Stimulated activated CD4-positive, alpha-beta T cell treated with anti-CD3 and anti-CD28 coated beads, Interleukin-15, amount 100 ng/mL, for 24 hours (primary cell): Measurements from ENCODE around the gene ZBED6.
"Not testable (repeated sequence)": the region's sequence is repeated elsewhere in the genome, so short reads cannot be mapped to it uniquely, and the experiment has no call there.

Experiments used
- DNase-seq: peaks from one replicate; pipeline ENCODE4 v3.0.0-alpha.2; 2020

ZBED6 gene

DNA sequence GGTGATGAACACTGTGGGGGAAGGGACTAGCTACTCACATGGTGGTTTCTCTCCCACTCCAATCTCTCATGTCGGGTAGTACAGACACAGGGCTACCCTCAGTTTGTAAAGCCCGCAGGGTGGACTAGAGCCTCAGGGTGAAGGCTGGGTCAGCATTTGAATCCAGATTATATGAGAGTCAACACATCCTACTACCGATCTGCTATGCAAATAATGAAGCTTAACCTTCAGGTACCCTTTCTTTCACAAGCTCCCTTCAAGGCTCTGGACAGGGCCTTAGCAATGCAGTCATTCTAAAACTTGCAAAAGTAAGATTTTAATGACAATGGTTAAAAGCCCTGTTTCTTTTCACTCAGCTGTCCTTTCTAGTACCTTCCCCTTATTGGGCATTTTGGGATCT lies 5.5 kb upstream of the ZBED6 start:
- no peak for DNase-seq

DNA sequence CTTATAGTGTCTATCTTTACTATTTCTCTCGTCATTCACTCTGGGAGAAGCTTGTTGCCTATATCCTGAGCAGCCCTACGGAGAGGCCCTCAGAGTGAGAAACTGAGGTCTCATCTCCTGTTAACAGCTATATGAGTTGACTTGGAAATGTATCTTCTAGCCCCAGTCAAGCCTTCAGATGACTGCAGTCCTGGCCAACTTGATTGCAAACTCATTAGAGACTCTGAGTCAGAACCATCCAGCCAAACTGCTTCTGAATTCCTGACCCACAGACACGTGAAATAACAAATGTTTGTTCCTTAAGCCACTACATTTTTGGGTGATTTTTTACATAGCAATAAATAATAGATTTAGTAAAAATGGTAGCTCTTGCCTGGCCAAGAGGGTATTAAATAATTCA lies 3.9 kb upstream of the ZBED6 start:
- no peak for DNase-seq

GRCh38 chr1:203792486-203792885 lies 2.9 kb upstream of the ZBED6 start:
- no peak for DNase-seq

DNA sequence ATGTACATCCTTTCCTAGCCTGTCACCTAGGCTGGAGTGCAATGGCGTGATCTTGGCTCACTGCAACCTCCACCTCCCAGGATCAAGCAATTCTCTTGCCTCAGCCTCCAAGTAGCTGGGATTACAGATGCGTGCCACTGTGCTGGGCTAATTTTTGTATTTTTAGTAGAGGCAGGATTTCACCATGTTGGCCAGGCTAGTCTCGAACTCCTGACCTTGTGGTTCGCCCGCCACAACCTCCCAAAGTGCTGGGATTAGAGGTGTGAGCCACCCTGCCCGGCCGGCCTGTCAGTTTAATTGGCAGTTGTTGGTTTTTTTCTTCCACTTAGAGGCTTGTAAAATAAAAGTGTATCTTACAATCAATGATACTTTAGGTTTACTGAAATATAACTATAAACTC lies 1.9 kb upstream of the ZBED6 start:
- DNase-seq = not testable (repeated sequence)

DNA sequence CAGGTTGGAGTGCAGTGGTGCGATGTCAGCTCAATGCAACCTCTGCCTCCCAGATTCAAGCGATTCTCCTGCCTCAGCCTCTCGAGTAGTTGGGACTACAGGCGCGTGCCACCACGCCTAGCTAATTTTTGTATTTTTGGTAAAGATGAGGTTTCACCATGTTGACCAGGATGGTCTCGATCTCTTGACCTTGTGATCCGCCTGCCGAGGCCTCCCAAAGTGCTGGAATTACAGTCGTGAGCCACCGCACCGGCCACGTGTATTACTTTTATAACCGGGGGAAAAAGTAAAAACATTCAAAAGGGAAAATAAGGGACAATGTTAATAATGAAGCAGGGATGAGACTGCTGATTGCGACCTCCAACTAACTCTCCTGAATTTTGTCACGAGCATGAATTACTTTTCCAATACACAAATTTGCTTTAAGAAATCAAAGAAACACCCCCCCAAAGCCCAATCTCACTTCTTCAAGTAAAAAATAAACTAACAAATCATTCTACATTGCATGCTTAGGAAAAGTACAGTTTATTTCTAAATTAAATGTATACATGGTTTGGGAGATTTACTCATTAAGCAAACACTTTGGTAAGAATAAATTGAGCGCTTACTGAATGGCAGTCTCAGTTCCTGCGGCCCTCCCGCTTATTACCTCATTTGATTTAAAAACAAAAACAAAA lies 521 bp upstream of the ZBED6 start:
- no peak for DNase-seq

DNA sequence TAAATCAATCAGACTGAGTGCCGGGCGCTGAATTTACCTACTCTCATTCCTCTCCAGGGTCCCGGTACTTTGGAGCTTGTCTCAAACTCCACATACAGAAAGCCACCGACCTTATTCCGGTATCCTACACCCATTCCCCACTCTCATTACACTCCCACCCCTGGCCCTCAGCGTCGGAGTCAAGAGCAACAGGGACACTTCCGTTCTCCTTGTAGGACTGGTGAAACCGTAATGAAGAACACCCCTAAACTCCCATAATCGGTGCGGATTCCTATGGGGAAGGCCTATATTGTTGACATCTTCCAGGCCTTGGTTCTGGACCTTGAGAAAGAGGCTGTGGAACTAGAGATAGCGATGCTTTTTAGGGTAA lies 798 bp downstream of the ZBED6 start:
- DNase-seq = peak; percentile 50

DNA sequence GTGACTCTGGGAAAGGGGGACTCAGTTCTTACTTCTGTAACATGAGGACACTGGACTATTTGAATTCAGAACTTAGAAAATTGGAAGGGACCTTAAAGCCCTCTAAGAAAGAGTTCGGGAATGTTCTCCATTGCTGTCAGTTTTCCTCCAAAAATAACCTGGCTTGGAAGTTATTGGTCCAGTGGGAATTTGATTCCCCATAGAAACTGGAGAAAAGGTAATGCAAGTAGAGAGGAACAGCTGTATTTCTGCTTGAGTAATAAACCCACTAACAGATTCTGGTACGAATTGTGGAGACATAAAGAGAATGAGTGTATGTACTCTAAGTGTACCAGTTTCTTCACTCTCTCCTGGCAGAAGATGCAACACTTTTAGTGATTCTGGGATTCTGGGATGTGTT lies 1.8 kb downstream of the ZBED6 start:
- DNase-seq = no peak

- no peak for DNase-seq
Measured at GRCh38 chr1:203797948-203798655, 2.7 kb downstream of the ZBED6 start.

DNA sequence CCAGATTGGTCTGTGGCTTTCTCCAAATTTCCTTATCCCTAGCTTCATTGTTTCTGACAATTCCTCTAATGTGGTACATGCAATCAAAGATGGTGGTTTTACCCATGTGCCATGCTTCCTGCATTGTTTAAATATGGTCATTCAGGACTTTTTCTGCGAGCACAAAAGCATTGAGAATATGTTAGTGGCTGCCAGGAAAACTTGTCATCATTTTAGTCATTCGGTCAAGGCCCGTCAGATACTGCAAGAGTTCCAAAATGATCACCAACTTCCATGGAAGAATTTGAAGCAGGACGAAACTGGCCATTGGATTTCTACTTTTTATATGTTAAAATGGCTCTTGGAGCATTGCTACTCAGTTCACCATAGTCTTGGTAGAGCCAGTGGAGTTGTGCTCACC lies 3.7 kb downstream of the ZBED6 start:
- DNase-seq = no peak

GRCh38 chr1:203799971-203800370 lies 4.5 kb downstream of the ZBED6 start:
- no peak for DNase-seq

DNA sequence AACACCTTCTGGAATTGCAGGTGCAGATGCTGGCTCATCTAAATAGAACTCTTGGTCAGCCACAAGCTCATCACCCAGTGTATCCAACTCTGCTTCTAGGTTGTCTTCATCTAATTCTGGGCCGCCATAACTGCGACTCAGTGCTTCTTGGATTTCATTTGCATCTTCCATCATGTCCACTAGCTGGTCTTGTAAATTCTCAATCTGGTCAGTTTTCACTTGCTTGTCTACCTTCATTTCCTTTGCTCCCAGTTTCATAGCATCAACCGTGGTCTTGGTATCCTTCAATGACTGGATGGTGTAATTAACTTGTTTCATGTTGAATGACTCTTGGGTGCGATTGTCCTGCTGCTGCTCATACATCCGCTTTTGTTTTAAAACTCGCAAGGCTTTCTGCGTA lies 10.3 kb downstream of the ZBED6 start:
- DNase-seq = no peak

DNA sequence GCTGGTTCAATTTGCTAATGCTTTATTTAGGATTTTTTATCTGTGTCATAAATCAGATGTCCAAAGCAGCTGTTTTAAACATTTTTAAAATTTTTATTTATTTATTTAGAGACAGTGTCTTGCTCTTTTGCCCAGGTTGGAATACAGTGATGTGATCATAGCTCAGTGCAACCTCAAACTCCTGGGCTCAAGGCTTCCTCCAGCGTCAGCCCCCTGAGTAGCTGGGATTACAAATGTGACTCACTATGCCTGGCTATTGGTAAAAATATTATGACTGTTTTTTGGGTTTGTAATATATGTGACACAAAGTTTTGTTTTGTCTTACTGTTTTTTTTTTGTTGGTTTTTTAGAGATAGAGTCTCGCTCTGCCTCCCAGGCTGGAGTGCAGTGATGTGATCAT lies 11.8 kb downstream of the ZBED6 start:
- no peak for DNase-seq

GRCh38 chr1:203813581-203814341 lies 18.3 kb downstream of the ZBED6 start:
- no peak for DNase-seq

DNA sequence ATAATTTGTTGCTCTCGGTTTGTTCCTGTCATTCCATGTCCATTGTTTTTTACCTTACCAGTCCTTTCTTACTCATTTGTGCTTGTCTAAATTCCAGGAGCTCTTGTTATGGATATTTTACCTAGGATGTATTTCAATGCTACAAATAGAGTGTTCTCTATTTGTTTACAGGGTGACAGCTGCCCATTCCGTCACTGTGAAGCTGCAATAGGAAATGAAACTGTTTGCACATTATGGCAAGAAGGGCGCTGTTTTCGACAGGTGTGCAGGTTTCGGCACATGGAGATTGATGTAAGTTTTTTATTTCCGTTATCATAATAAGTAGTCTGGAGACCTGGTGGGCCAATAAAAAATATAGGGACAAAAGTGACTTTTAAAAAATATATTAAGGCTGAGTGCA lies 23.0 kb downstream of the ZBED6 start:
- no peak for DNase-seq

DNA sequence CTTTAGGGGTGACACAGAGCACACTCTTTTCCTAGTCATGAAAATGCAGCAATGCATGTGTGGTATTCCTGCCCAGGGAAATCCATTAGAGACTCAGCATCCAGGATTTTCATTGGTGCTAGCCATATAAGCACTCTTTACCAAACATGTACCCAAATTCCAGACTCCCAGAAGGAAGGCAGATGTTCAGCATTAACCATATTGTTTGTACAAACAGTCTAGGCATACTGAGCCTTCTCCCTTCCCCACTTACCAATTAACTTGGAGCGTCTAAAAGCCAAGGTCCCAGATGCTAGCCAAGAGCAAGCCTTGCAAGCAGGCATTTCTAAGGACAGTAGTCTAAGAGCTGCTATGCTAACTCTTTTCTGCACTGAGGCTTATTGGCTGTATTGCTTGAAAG lies 27.9 kb downstream of the ZBED6 start:
- DNase-seq = no peak

- DNase-seq = no peak
Measured at GRCh38 chr1:203826175-203826574, 30.8 kb downstream of the ZBED6 start.

GRCh38 chr1:203828002-203828401 lies 32.6 kb downstream of the ZBED6 start:
- no peak for DNase-seq

GRCh38 chr1:203828503-203828902 lies 33.1 kb downstream of the ZBED6 start:
- no peak for DNase-seq

- DNase-seq = not testable (repeated sequence)
Measured at GRCh38 chr1:203829247-203829646, 33.8 kb downstream of the ZBED6 start.

DNA sequence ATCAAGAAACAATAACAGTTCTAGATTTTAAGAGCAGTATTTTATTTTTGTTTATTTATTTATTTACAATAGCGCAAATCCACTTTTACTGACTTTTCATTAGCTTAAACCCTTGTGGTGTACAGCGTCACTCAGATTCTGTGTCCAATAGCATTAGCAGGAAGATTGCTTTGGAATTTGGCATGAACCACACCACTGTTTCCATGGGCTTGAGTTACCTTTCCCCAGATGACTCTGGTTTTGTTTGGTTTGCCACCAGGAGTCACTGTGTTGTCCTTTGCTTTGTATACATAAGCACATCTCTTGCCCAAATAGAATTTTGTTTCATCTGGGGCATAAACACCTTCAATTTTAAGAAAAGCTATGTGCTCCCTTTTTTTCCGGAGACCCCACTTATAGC lies 40.1 kb downstream of the ZBED6 start:
- no peak for DNase-seq

DNA sequence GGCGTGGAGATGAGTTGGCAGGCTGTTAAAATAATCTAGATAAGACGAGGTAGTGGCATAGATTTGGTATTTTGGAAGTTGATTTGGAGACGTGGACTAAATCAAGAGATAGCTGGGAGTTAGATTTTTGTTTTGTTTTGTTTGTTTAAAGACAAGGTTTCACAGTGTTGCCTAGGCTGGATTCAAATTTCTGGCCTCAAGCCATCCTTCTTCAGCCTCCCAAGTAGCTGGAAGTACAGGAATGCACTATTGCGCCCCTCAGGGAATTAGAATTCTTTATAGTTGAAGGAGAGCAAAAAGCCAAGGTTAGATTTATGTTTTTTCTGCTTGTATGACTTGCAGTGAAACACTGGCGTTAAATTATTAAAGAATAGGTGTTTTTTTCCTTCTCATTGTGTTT lies 43.7 kb downstream of the ZBED6 start:
- DNase-seq = no peak

GRCh38 chr1:203840208-203840808 lies 44.9 kb downstream of the ZBED6 start:
- no peak for DNase-seq

DNA sequence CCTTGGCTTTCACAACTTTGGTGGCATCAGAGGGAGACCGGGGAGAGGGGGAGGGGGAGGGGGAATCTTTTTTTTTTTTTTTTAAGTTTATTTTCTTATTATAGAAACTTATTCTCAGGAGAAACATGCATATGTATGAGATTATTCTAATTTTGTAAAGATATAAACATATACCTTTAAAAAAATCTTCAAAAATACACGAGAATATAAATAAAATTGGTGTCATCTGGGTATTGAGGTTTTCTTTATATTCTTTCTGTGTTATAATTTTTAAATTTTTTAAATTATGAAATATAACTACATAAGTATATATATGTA lies 47.1 kb downstream of the ZBED6 start:
- no peak for DNase-seq

DNA sequence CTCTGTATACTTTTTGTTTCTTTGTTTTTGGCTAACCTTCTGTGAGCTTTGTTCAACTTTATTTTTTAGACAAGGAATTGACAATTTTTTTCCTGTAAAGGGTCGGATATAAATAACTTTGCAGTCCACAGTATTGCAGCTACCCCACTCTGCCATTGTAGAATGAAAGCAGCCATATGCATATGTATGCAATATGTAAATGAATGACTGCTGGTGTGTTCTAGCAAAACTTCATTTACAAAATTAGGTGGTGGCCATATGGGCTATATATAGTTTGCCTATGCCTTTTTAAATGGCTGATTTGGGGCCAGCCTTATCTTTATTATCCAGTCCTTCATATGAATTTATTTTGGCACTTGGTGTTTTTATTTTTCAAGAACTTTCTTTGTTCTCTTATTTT lies 48.0 kb downstream of the ZBED6 start:
- no peak for DNase-seq
